LNCAP (cell line): ENCODE results near the gene SPOCK3.

Experiments used
- CTCF ChIP-seq: fragments of 450-650 bp; IDR thresholded peaks from 2 replicates; pipeline ENCODE4 v1.5.1; 2017; ENCODE audit warnings: mild to moderate bottlenecking

SPOCK3 gene

GRCh38 chr4:166822386-166822785 lies 411.9 kb downstream of the SPOCK3 start:
- TF ChIP-seq CTCF, result no peak

GRCh38 chr4:166816890-166817289 lies 417.4 kb downstream of the SPOCK3 start:
- no peak for TF ChIP-seq CTCF

- TF ChIP-seq CTCF, result no peak
Measured at GRCh38 chr4:166808380-166808779, 425.9 kb downstream of the SPOCK3 start.

- TF ChIP-seq CTCF, result no peak
Measured at GRCh38 chr4:166802346-166802745, 431.9 kb downstream of the SPOCK3 start.

- no peak for TF ChIP-seq CTCF
Measured at GRCh38 chr4:166798126-166798525, 436.2 kb downstream of the SPOCK3 start.

GRCh38 chr4:166777760-166778159 lies 456.5 kb downstream of the SPOCK3 start:
- no peak for TF ChIP-seq CTCF

- TF ChIP-seq CTCF, result no peak
Measured at GRCh38 chr4:166763018-166763417, 471.3 kb downstream of the SPOCK3 start.

GRCh38 chr4:166741742-166742141 lies 492.6 kb downstream of the SPOCK3 start:
- no peak for TF ChIP-seq CTCF
